H9 (cell line): ENCODE measurements around the gene VEGFB. TPM values are rescaled to one million over a fixed set of nuclear protein-coding genes. Genes with fewer than 3 reads are reported as not detected.
A peak's percentile ranks its signal among the peaks of the same experiment; 100 is the strongest.

Source experiments
- DNase-seq: peaks from one replicate; pipeline ENCODE4 v3.0.0-alpha.2; 2017
- H2AFZ ChIP-seq: one replicate; pipeline ENCODE4 v1.6.1; 2013; ENCODE audit warnings: mild to moderate bottlenecking, low read length, control low read depth, moderate library complexity
- H2AK5ac ChIP-seq: 2 replicates; pipeline ENCODE4 v1.6.1; 2013; ENCODE audit warnings: low read length, control low read depth, mixed read lengths; ENCODE audit not compliant: insufficient read length
- H2BK120ac ChIP-seq: one replicate; pipeline ENCODE4 v1.6.1; 2013; ENCODE audit warnings: low read depth, mild to moderate bottlenecking, low read length, control low read depth, inconsistent platforms; ENCODE audit not compliant: poor library complexity, severe bottlenecking
- H2BK12ac ChIP-seq: 2 replicates; pipeline ENCODE4 v1.6.1; 2013; ENCODE audit warnings: low read length, control low read depth, mixed read lengths, low read depth; ENCODE audit not compliant: insufficient read length
- H2BK15ac ChIP-seq: 2 replicates; pipeline ENCODE4 v1.6.1; 2013; ENCODE audit warnings: low read depth, low read length, control low read depth
- H2BK20ac ChIP-seq: one replicate; pipeline ENCODE4 v1.6.1; 2013; ENCODE audit warnings: low read depth, mild to moderate bottlenecking, low read length, control low read depth, inconsistent platforms; ENCODE audit not compliant: poor library complexity, severe bottlenecking
- H2BK5ac ChIP-seq: 2 replicates; pipeline ENCODE4 v1.6.1; 2013; ENCODE audit warnings: low read length, control low read depth, mixed read lengths; ENCODE audit not compliant: insufficient read length
- H3K14ac ChIP-seq: 2 replicates; pipeline ENCODE4 v1.6.1; 2013; ENCODE audit warnings: low read length, control low read depth; ENCODE audit not compliant: insufficient read depth
- H3K18ac ChIP-seq: 2 replicates; pipeline ENCODE4 v1.6.1; 2013; ENCODE audit warnings: low read depth, mild to moderate bottlenecking, mixed read lengths, low read length, control low read depth; ENCODE audit not compliant: insufficient read length
- H3K23ac ChIP-seq: 2 replicates; pipeline ENCODE4 v1.6.1; 2013; ENCODE audit warnings: low read length, control low read depth, mixed read lengths, low read depth; ENCODE audit not compliant: insufficient read length
- H3K23me2 ChIP-seq: 2 replicates; pipeline ENCODE4 v1.6.1; 2013; ENCODE audit warnings: low read depth, mild to moderate bottlenecking, mixed read lengths, low read length, control low read depth; ENCODE audit not compliant: insufficient read length, poor library complexity, severe bottlenecking
- H3K27ac ChIP-seq: 2 replicates; pipeline ENCODE4 v1.5.1; 2013; ENCODE audit warnings: low read length, control low read depth, mixed read lengths, low read depth; ENCODE audit not compliant: insufficient read length
- H3K27me3 ChIP-seq: 2 replicates; pipeline ENCODE4 v1.6.1; 2013; ENCODE audit warnings: low read length, control low read depth, inconsistent platforms; ENCODE audit not compliant: insufficient read depth
- H3K4ac ChIP-seq: 2 replicates; pipeline ENCODE4 v1.6.1; 2013; ENCODE audit warnings: low read depth, mild to moderate bottlenecking, control low read depth, inconsistent platforms, low read length, moderate library complexity
- H3K4me1 ChIP-seq: 2 replicates; pipeline ENCODE4 v1.6.1; 2013; ENCODE audit warnings: low read length, control low read depth, inconsistent platforms; ENCODE audit not compliant: insufficient read depth
- H3K4me2 ChIP-seq: 2 replicates; pipeline ENCODE4 v1.6.1; 2013; ENCODE audit warnings: low read length, control low read depth, mixed read lengths; ENCODE audit not compliant: insufficient read length, insufficient read depth
- H3K56ac ChIP-seq: 2 replicates; pipeline ENCODE4 v1.6.1; 2013; ENCODE audit warnings: low read depth, mild to moderate bottlenecking, mixed read lengths, low read length, control low read depth; ENCODE audit not compliant: insufficient read length
- H3K79me1 ChIP-seq: 2 replicates; pipeline ENCODE4 v1.6.1; 2013; ENCODE audit warnings: low read depth, mild to moderate bottlenecking, moderate library complexity, low read length, control low read depth, inconsistent platforms; ENCODE audit not compliant: insufficient read depth, poor library complexity, severe bottlenecking
- H3K79me2 ChIP-seq: 2 replicates; pipeline ENCODE4 v1.6.1; 2013; ENCODE audit warnings: low read length, control low read depth, inconsistent platforms; ENCODE audit not compliant: insufficient read depth
- H3K9ac ChIP-seq: 2 replicates; pipeline ENCODE4 v1.6.1; 2013; ENCODE audit warnings: low read length, control low read depth, mixed read lengths; ENCODE audit not compliant: insufficient read length; ENCODE audit errors: extremely low read depth
- H3K9me3 ChIP-seq: one replicate; pipeline ENCODE4 v1.6.1; 2013; ENCODE audit warnings: low read depth, low read length, inconsistent platforms; ENCODE audit not compliant: control insufficient read depth
- H3T11ph ChIP-seq: one replicate; pipeline ENCODE4 v1.6.1; 2013; ENCODE audit warnings: mild to moderate bottlenecking, low read length, control low read depth, inconsistent platforms
- H4K20me1 ChIP-seq: one replicate; pipeline ENCODE4 v1.6.1; 2013; ENCODE audit not compliant: control insufficient read depth, insufficient read length, insufficient read depth
- H4K5ac ChIP-seq: 2 replicates; pipeline ENCODE4 v1.6.1; 2013; ENCODE audit warnings: low read depth, mild to moderate bottlenecking, mixed read lengths, low read length, control low read depth; ENCODE audit not compliant: insufficient read length
- H4K8ac ChIP-seq: replicated peaks from 2 replicates; pipeline ENCODE4 v1.6.1; 2013; ENCODE audit warnings: low read length, control low read depth, mixed read lengths, low read depth; ENCODE audit not compliant: insufficient read length
- H4K91ac ChIP-seq: 2 replicates; pipeline ENCODE4 v1.6.1; 2013; ENCODE audit warnings: low read depth, mild to moderate bottlenecking, moderate library complexity, mixed read lengths, low read length, control low read depth; ENCODE audit not compliant: insufficient read length
- H3K27ac Mint-ChIP-seq, 3 experiments: 2 replicates in 2 of 3; 3 replicates in 1 of 3; pipeline ENCODE4 v1.8.0; 2020 to 2021; ENCODE audit warnings: mixed read lengths in 3 of 3, mild to moderate bottlenecking in 1 of 3, moderate library complexity in 1 of 3
- H3K27me3 Mint-ChIP-seq: 2 replicates; pipeline ENCODE4 v1.8.0; 2021; ENCODE audit warnings: low read depth, mild to moderate bottlenecking, moderate library complexity, mixed read lengths
- H3K36me3 Mint-ChIP-seq, 3 experiments: 2 replicates in 2 of 3; 3 replicates in 1 of 3; pipeline ENCODE4 v1.8.0; 2020 to 2021; ENCODE audit warnings: low read depth in 3 of 3, mixed read lengths in 3 of 3; ENCODE audit not compliant: insufficient read depth in 1 of 3
- H3K4me1 Mint-ChIP-seq, 2 experiments: 2 replicates each; pipeline ENCODE4 v1.8.0; 2020; ENCODE audit warnings: mixed read lengths in 2 of 2
- H3K4me3 Mint-ChIP-seq, 2 experiments: 2 replicates in 1 of 2; 3 replicates in 1 of 2; pipeline ENCODE4 v1.8.0; 2020 to 2021; ENCODE audit warnings: mild to moderate bottlenecking in 2 of 2, mixed read lengths in 2 of 2, moderate library complexity in 1 of 2
- H3K9me3 Mint-ChIP-seq, 2 experiments: 2 replicates in 1 of 2; 3 replicates in 1 of 2; pipeline ENCODE4 v1.8.0; 2020; ENCODE audit warnings: mild to moderate bottlenecking in 2 of 2, mixed read lengths in 2 of 2, moderate library complexity in 1 of 2
- CTCF ChIP-seq: fragments of 200-600 bp; sonication (generic); conservative IDR thresholded peaks from 3 replicates; pipeline ENCODE4 v1.8.0; 2021; ENCODE audit warnings: antibody characterized with exemption, mild to moderate bottlenecking
- WGBS: extraction: QIAGEN DNeasy Blood & Tissue Kit; methylation state at CpG from one replicate; pipeline ENCODE4 v1.1.7; 2013; ENCODE audit warnings: missing lambda C conversion rate, low lambda C conversion rate, mixed read lengths; ENCODE audit not compliant: insufficient read length; ENCODE audit errors: extremely low coverage; 5-methylcytosine and 5-hydroxymethylcytosine counted together
- total RNA-seq: library from RNA; stranded (reverse); gene quantifications from 2 replicates; pipeline ENCODE4 v1.2.1, GENCODE V29; 2021

VEGFB gene
- total RNA-seq, 1 experiment from 2014 or later: 57.7 TPM

GRCh38 chr11:64243236-64243854 lies 9.0 kb downstream of the VEGFB start:
- no peak overlapping the region for H3K9ac ChIP-seq

More at GRCh38 chr11:64243236-64243854, 9.0 kb downstream of the VEGFB start:
- H3K79me2 ChIP-seq: peaks cover 9% of the 10 kb centered on the region; the same call in 1 of the 2 replicates
- H4K20me1 ChIP-seq: no peaks in the 10 kb centered on the region
- Mint-ChIP-seq H3K9me3 (no peaks in the 10 kb centered on the region; a peak in 1 of 5 replicates), H3K27ac (peak overlapping the region; percentile 40 to 86 (median 75); a peak in 4 of 7 replicates), H3K27me3 (no peaks in the 10 kb centered on the region), H3K36me3 (peaks cover 13 to 31% (median 17%) of the 10 kb centered on the region in 3 experiments), H3K4me1 (peaks cover 28 to 35% of the 10 kb centered on the region in 2 experiments), H3K4me3 (peak overlapping the region; percentile 85 to 93)
- H3K18ac ChIP-seq: no peak overlapping the region
- no peak overlapping the region for H4K5ac ChIP-seq
- H4K91ac ChIP-seq: no peak overlapping the region
- H3K14ac ChIP-seq: no peak overlapping the region
- no peak overlapping the region for H3K56ac ChIP-seq
- H2BK12ac ChIP-seq: no peak overlapping the region
- H2AK5ac ChIP-seq: no peak overlapping the region
- no peak overlapping the region for H3K23ac ChIP-seq
- H2AFZ ChIP-seq: no peak overlapping the region
- no peak overlapping the region for H2BK20ac ChIP-seq
- H3K9me3 ChIP-seq: no peaks in the 10 kb centered on the region
- H3K4ac ChIP-seq: no peak overlapping the region
- no peak overlapping the region for H4K8ac ChIP-seq
- H2BK5ac ChIP-seq: no peak overlapping the region
- H3K27me3 ChIP-seq: no peaks in the 10 kb centered on the region
- H3K4me1 ChIP-seq: no peaks in the 10 kb centered on the region
- H3K23me2 ChIP-seq: peaks cover 21% of the 10 kb centered on the region
- H2BK15ac ChIP-seq: no peak overlapping the region
- DNase-seq: no peak
- H3K27ac ChIP-seq: no peak overlapping the region
- H3K79me1 ChIP-seq: no peaks in the 10 kb centered on the region
- no peak overlapping the region for H2BK120ac ChIP-seq
- no peak for TF ChIP-seq CTCF
- no peak overlapping the region for H3K4me2 ChIP-seq
- H3T11ph ChIP-seq: no peak overlapping the region
- whole genome bisulfite sequencing: no CpG with 5 or more reads among the region's 8 CpGs
